NCI-H510A (cell line): ENCODE data around the gene PRPF40B.
"Not testable (repeated sequence)": the region's sequence is repeated elsewhere in the genome, so short reads cannot be mapped to it uniquely, and the experiment has no call there.

Experiments used
- DNase-seq: peaks from one replicate; lab custom pipeline; 2025; lab: John Stamatoyannopoulos, UW

PRPF40B gene

GRCh38 chr12:49609059-49609874 lies 14.1 kb upstream of the PRPF40B start:
- DNase-seq, result no peak

- DNase-seq, result no peak
Measured at GRCh38 chr12:49609875-49610154, 13.5 kb upstream of the PRPF40B start.

GRCh38 chr12:49610785-49611184 lies 12.6 kb upstream of the PRPF40B start:
- not testable (repeated sequence) for DNase-seq

- DNase-seq, result no peak
Measured at GRCh38 chr12:49612210-49612609, 11.2 kb upstream of the PRPF40B start.

- DNase-seq, result no peak
Measured at GRCh38 chr12:49615725-49616124, 7.6 kb upstream of the PRPF40B start.

GRCh38 chr12:49616533-49617219 lies 6.7 kb upstream of the PRPF40B start:
- no peak for DNase-seq

DNA sequence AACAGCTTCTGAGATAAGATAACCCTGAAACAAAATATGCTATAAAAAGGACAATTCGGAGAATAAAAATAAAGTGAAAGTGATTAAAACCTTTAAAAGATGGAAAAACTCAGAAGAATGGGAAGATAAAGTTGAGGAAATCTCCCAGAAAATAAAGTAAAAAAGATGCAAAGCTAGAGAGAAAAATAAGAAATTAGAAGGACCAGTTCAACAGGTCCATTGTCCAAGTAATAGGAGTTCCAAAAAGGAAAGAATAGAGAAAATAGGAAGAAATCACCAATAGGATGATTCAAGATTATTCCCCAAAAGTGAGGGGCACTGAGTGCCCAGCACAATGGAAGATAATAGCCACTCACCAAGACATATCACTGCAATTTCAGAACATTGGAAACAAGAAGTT lies 4.8 kb upstream of the PRPF40B start:
- no peak for DNase-seq

GRCh38 chr12:49619286-49619685 lies 4.1 kb upstream of the PRPF40B start:
- no peak for DNase-seq

DNA sequence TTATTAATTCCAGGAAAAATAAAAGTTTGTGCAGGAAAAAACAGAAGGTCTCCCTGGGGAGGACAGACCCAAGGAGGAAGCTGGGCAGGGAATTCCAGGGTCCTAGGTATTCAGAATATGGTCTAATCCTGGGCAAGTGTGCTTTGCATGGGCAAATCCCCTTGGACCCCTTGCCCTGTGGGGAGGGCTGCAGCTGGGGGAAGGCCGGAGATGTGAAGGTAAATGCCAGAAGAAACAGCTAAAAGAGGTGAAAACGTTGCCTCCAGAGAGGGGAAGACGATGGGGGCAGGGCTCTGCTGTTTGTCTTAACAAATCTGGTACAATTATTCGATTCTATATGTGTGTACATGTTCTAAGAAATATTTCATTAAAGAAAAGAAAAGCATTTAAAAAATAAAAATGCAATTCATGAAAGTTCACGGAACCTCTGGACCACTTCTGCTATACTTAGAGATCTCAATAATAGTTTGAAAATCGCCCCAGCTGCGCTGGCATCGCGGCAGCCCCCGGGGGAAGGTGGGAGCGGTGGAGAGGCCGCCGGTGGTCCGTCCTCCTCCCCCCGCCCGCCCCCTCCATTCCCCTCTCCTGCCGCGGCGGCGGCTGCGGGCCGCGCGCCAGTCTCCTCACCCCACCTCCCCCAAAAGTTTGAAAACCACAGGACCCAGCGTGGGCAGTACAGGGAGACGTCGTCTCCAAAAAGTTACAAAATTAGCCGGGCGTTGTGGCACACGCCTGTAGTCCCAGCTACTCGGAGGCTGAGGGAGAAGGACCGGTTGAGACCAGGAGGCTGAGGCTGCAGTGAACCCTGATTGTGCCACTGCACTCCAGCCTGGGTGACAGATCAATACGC lies 1.5 kb upstream of the PRPF40B start:
- no peak for DNase-seq

- DNase-seq, result no peak
Measured at GRCh38 chr12:49622501-49623141, 740 bp upstream of the PRPF40B start.

DNA sequence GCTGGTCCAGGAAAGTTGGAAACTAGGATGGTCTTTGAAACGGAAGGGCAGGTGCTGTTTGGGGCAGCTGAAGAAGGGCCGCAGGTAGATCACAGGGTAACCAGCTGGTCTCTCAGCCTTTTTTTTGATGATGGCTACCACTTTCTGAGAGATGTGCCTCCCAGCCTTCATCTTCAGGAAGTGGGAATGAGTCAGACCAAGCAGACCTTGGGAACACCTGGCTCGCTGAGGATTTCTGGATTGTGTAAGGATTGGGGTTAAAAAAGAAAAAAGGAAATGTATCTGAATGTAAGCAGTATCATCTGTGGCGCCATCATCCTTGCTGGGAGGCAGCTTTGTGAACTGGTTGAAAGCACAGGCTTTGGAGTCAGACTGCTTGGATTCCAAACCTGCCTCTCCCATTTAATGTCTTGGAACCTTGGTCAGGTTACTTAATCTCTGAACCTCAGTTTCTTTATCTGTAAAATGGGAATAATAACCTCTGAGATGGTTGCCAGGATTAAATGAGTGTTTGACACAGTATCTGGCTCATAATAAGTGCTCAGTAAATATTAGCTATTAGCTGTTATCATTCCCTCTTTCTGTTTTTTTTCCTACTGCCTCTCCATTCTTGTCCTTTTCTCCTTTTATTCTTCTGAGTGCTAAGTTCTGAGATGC lies 1.7 kb downstream of the PRPF40B start:
- no peak for DNase-seq

DNA sequence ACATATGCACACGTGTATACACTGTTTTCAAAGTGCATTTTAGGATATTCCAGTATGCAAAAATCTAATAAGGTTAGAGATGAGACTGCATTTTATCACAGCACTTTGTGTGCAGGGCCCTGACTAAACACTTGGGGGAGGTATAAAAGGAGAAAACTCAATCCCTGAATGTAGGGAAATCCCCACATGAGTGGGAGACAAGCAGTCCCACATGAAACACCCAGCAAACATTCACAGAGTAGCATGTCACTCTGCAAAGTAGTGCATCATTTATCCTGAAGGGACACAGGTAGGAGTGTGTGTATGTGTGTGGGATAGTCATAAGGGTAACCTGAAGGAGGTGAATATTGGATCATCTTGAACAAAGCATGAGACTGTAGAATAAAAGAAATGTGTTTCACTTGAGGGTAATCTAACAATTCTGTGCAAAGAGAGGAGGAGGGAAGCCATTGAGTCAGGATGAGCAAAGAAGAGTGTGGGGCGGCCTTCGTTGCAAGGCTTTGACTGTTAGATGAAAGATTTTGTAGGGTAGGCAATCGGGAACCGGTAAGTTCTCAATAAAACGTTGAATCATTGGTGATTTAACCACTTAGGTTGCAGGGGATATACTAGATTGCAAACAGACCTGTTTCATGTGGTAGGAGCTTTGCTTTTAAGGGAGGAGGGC lies 2.9 kb downstream of the PRPF40B start:
- no peak for DNase-seq

- DNase-seq, result no peak
Measured at GRCh38 chr12:49626836-49627235, 3.5 kb downstream of the PRPF40B start.

DNA sequence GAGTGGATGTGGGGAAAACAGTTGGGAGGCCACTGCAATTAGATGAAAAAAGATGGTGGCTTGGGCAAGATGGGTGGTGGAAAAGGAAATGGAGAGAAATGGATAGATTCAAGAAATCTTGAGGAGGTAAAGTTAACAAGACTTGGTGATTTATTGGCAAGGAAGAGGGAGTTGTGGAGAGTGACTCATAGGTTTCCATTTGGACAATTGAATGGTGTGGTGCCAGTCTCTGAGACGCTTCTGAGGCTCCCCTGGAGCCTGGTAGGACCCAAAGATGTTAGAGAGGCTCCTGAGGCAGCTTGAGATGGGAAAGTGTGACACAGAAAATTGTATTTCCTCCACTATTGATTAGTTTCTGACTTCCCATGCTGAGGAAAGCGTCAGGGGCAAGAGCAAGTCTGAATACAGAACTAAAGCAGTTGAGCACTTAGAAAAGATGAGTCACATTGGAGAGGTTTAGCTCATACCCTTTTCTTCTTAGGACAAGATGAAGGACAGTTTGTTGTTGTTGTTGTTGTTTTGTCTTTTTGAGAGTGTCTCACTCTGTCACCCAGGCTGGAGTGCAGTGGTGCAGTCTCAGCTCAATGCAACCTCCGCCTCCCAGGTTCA lies 4.5 kb downstream of the PRPF40B start:
- DNase-seq, result no peak

- no peak for DNase-seq
Measured at GRCh38 chr12:49631336-49631907, 8.1 kb downstream of the PRPF40B start.

GRCh38 chr12:49632401-49632800 lies 9.0 kb downstream of the PRPF40B start:
- DNase-seq, result no peak

DNA sequence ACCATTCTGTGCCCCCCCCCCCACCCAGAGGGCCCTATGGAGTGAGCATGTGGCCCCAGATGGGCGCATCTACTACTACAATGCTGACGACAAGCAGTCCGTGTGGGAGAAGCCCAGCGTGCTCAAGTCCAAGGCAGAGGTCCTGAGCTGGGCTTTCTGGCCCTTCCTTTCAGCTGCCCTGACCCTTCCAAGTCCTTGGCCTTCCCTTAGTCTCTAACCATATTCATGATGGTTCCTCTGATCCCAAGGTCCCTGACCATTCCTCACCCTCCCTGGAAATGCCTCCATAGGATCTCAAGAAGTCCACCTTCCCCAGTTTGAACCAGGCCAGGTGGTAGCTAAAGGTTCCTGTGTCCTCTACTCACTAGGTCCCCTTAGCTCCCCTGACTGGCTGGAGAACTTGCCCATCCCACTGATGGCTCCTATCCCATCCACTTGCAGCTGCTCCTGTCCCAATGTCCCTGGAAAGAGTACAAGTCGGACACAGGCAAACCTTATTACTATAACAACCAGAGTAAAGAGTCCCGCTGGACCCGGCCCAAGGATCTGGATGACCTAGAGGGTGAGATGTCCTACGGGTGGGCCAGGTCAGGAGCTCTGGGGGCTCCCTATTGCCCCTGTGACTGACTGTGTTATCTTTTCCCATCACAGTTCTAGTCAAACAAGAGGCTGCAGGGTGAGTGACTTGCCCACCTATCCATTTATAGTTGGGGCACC lies 9.8 kb downstream of the PRPF40B start:
- no peak for DNase-seq

DNA sequence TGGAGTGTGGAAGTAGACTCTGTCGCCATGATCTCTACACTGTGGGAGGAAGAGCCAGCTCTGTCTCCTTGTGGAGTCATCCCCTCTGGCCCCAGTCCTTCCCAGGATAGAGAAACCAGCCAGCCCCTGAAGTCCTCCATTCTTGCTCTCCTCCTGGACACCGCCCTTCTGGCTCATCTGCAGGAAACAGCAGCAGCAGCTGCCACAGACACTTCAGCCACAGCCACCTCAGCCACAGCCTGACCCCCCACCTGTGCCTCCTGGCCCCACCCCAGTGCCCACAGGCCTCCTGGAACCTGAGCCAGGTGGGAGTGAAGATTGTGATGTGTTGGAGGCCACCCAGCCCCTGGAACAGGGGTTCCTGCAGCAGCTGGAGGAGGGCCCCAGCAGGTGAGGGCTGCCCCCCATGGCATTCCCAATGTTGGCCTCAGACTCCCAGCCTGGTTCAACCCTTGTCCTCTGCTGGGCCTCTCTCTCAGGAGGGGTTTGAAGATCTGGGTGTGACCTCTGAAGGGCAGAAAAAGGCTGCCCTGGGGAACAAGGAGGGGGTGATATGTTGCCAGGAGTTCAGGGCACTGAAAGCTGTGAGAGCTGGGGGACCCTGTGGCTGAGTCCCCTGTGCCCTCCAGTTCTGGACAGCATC lies 10.5 kb downstream of the PRPF40B start:
- DNase-seq, result no peak

DNA sequence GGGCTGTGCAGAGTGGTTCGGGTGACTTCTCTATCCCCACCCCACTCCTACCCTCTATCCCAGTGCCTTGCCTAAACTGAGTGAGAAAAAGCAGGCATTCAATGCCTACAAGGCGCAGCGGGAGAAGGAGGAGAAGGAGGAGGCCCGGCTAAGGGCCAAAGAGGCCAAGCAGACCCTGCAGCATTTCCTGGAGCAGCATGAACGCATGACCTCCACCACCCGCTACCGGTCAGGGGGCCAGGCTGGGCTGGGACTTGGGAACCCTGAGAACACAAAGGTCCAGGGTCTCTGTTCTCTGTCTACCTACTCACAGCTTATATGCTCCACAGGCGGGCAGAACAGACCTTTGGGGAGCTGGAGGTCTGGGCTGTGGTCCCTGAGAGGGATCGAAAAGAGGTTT lies 11.7 kb downstream of the PRPF40B start:
- no peak for DNase-seq
